ENCODE data around the gene DUXB.

DNA sequence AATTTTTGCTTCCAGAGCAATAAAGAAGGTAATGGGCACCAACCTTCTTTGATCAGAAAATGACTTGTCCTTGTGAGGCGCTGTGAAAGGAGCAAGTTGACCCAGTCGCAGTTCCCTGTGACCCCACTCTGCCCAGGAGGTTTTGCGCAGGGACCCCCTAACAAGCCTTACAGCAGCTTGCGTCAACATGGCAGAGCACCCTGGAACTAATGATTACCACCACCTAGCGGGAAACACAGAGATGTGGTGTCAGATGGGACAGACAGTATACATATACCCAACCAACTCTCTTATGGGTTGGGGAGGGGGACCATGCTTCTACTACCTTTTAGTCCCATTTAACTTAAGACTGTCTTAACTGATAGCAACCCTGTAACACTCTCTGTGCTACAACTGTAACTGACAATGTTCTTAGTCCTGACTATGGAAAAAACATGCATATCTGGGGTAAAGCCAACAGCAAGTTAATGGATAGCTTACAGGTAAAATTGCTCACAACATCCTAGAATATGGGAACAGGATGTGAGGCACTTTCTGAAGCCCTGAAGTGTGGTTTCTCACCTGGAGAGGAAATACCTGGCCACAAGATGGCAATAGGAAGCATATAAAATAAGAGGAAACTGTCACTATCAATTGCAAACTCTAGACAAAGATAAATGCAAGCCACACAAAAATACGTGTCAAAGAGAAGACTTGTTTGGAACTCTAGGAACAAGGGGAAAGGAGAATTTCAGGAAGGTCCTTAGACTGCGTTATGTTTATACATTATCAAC, 56.8 kb downstream of the DUXB start:
- no peak for TF ChIP-seq POLR2A (IDR thresholded peaks at IDR 0.05; ENCODE audit: low read length)
- TF ChIP-seq GATA1 (IDR thresholded peaks at IDR 0.05; ENCODE audit: low read depth, low read length), result no peak
